Sciatic nerve (tissue), 2 donors: ENCODE data around the gene FRMD4B. TPM values are rescaled to one million over a fixed set of nuclear protein-coding genes. Genes with fewer than 3 reads are reported as not detected.

Experiments used
- ATAC-seq: fragments of 200-7000 bp; cut with Tn5 transposase; one replicate; pipeline ENCODE4 v1.9.1; 2020; ENCODE audit warnings: mild to moderate bottlenecking, moderate library complexity
- DNase-seq: peaks from one replicate; pipeline ENCODE4 v3.0.0-alpha.2; 2020; ENCODE audit warnings: low spot score
- intact Hi-C: fragments of 100-400 bp; cut with DNase I; formaldehyde crosslinking; loops from one replicate; pipeline ENCODE4 v1.14.2; 2022
- total RNA-seq: library from RNA; stranded (reverse); fragmentation: NEBNext Ultra II Directional; extraction: Animal tissue kit (Norgen Biotek cat#: 25700); gene quantifications from one replicate; pipeline ENCODE4 v1.2.1, GENCODE V29; 2021
- donor health status: DM: no; HTN: no; CAD: no.
- donor health status: DM: no; HTN: no; CAD: no.

FRMD4B gene
- total RNA-seq, 1 donor from 2014 or later, result 48.6 TPM

GRCh38 chr3:69165744-69166143 is 220.1 kb downstream of the FRMD4B start:
- ATAC-seq, result no peak
- intact Hi-C loops, result no loop called here
- no peak for DNase-seq

DNA sequence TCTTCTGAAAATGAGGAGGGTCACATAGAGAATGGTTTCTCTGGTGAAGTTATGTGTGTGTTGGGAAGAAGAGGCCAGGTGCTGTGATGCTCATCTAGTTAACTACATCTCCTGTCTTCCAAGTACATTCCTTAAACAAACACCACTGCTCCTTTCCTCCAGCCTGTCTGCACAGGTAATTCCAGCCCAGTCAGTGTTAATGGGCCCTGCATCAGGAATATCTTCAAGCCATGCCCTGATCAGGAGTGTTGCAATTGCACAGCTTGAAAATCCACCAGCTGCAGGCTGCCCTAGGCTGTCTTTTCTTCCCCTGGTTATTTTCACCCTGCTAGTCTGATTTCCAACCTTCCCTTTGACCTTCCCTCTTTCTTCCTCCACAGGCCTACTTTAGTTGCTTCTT is 221.6 kb downstream of the FRMD4B start:
- ATAC-seq (no peak), DNase-seq (no peak)
- intact Hi-C loops, result loop anchor here (5.0 kb wide), 1 partner anchor 508 kb away; no protein-coding TSS in a partner anchor

DNA sequence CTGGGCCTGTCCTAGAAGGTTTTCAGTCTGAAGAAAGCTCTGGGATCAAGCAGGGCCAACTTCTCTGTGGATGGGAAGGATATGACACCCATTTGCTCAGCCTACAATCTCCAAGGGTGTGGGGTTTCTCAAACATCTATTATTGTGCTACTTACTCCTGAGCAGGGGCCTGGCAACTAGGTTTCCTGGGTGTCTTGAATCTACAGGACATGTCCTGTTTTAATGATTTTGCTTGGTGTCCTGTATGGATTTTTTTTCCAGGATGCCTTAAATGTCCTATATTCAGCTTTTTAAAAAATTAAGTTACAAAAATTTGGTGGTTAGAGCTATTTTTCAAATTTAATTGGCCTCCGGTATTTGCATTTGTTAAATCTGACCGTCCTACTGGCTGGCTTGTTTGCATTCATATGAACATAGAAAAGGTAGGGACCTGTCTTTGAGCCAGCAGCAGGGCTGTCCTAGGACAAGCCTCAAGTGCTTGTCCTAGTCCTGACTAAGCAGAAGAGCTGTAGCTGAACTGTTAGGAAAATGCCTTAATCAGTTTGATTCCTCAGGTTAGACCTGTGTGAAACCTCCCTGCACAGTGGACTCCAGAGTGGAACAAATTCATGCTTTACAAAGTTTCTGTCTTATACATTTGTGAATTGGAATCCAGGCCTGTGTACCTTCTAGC is 223.4 kb downstream of the FRMD4B start:
- intact Hi-C loops, result loop anchor here (5.0 kb wide), 1 partner anchor 510 kb away; no protein-coding TSS in a partner anchor
- DNase-seq (no peak), ATAC-seq (no peak)

- intact Hi-C loops, result loop anchor here (5.0 kb wide), 1 partner anchor 511 kb away; no protein-coding TSS in a partner anchor
- ATAC-seq (peak; percentile 78), DNase-seq (no peak)
These were observed 224.1 kb downstream of the FRMD4B start for GRCh38 chr3:69161587-69162307.

- DNase-seq, result no peak
- no peak for ATAC-seq
- intact Hi-C loops, result loop anchor here (5.0 kb wide), 1 partner anchor 512 kb away; no protein-coding TSS in a partner anchor
These were observed 225.4 kb downstream of the FRMD4B start for GRCh38 chr3:69160525-69160924.

- no peak for ATAC-seq
- intact Hi-C loops, result loop anchor here (5.0 kb wide), 1 partner anchor 512 kb away; no protein-coding TSS in a partner anchor
- DNase-seq, result no peak
These were observed 225.8 kb downstream of the FRMD4B start for GRCh38 chr3:69160107-69160506.

DNA sequence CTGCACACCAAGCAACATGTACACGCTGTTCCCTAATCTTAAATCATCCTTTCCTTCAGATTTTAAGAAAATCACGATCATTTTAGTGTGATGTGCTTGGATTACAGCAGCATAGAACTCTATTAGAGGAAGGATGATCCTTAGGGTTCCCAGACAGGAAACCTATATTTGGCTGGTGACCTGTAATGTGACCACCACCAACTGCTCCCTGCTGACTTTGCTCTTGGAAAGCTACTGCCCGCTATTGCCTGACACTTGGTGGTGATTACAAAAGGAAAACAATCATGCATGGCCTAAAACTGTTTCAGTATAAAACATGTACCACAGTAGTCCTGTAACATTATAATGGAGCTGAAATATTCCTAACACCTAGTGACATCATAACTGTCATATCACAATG is 236.3 kb downstream of the FRMD4B start:
- intact Hi-C loops, result no loop called here
- ATAC-seq (no peak), DNase-seq (no peak)

DNA sequence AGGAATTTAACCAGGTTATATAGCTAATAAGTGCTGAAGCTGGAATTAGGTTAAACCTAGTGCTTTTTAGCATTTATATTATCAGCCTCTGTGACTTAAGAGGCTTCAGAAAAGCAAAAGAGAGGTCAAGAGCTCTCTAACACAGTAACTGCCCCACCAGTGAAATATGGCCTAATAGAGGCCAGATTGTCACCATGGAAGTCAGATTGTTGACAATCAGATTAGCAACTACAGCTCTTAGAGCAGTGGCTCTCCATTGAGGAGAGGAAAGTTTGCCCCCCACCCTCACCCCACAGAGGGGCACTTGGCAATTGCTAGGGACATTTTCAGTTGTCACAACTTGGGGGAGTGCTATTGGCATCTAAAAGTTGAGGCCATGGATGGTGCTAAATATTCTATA is 240.2 kb downstream of the FRMD4B start:
- ATAC-seq (no peak), DNase-seq (no peak)
- intact Hi-C loops, result no loop called here

GRCh38 chr3:69144631-69145245 is 241.2 kb downstream of the FRMD4B start:
- DNase-seq, result no peak
- intact Hi-C loops, result no loop called here
- ATAC-seq, result no peak

- intact Hi-C loops, result no loop called here
- ATAC-seq (no peak), DNase-seq (no peak)
These were observed 242.3 kb downstream of the FRMD4B start for GRCh38 chr3:69143612-69144011.

GRCh38 chr3:69142797-69143454 is 243.0 kb downstream of the FRMD4B start:
- DNase-seq (no peak), ATAC-seq (no peak)
- intact Hi-C loops, result no loop called here

DNA sequence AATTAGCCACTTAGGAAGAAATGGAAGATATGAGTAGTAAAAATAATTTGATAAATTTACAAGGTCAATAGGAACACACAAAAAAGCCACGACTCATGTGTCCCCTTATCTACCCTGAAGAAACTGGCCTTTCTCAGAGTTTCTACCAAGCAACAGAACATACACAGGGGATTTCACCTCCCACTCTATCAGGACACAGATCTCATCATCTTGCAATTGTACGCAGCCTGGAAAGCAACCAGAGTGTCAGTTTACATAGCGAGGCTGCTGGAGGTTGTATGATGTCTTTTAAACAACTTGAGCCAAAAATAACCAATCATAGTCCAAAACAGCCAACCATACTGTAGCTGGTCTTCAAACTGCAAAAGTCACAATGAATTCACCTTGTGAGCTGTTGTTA is 243.8 kb downstream of the FRMD4B start:
- ATAC-seq (peak; percentile 56), DNase-seq (no peak)
- intact Hi-C loops, result no loop called here

GRCh38 chr3:69141313-69141712 is 244.6 kb downstream of the FRMD4B start:
- intact Hi-C loops, result no loop called here
- ATAC-seq, result no peak
- no peak for DNase-seq

- no peak for ATAC-seq
- no peak for DNase-seq
- intact Hi-C loops, result no loop called here
These were observed 248.5 kb downstream of the FRMD4B start for GRCh38 chr3:69137412-69137811.

GRCh38 chr3:69137005-69137404 is 248.9 kb downstream of the FRMD4B start:
- ATAC-seq, result no peak
- DNase-seq, result no peak
- intact Hi-C loops, result no loop called here

GRCh38 chr3:69130689-69131088 is 255.2 kb downstream of the FRMD4B start:
- intact Hi-C loops, result no loop called here
- ATAC-seq (no peak), DNase-seq (no peak)

DNA sequence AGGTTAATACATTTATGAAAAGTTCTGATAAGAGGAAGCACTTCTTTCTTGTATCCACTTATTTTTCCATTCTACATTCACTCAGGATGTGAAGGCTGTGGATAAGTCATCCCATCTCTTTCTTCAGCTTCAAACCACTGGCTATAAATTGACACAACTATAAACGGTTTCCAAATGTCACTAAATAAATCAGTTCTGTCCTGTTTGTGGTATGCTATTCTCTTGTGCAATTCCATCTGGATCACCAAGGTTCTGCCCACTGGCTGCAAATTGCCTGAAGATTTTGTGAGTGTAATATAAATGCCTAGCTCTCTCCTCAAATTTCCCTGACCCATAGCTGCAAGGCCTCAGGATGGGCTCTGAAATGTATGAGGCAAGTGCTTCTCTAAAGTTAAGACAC is 256.4 kb downstream of the FRMD4B start:
- ATAC-seq, result no peak
- DNase-seq, result no peak
- intact Hi-C loops, result no loop called here

GRCh38 chr3:69128509-69128908 is 257.4 kb downstream of the FRMD4B start:
- ATAC-seq, result no peak
- intact Hi-C loops, result no loop called here
- DNase-seq, result no peak

GRCh38 chr3:69126999-69127398 is 258.9 kb downstream of the FRMD4B start:
- DNase-seq (no peak), ATAC-seq (no peak)
- intact Hi-C loops, result no loop called here

DNA sequence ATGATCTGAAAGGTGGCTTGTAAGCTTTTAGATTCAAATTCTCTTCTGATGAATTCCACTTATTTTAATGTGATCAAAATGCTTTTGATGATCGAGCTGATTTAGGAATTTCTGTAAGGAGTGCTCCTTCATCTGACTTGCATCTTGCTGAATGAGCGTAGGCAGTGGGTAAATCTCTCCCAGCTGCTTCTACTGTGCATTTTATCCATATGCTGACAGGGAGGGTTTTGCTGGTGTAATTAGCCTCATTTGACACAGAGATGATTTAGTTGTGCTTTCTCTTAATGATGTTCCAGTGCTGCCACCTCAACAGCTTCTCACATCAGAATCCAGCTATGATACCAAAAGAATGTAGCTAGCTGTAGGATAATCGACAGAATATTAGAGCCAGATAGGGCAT is 259.7 kb downstream of the FRMD4B start:
- ATAC-seq, result no peak

More for the DNA sequence above, 259.7 kb downstream of the FRMD4B start:
- intact Hi-C loops, result no loop called here
- DNase-seq, result no peak
